MM.1S (cell line): ENCODE measurements around the gene CTNNA3.
A peak's percentile ranks its signal among the peaks of the same experiment; 100 is the strongest.

Experiments
- DNase-seq: peaks from one replicate; pipeline ENCODE4 v3.0.0-alpha.2; 2015
- H2AFZ ChIP-seq: fragments of 300-600 bp; sonication (generic); 2 replicates; pipeline ENCODE4 v1.6.0; 2016; ENCODE audit warnings: antibody characterized with exemption, low read length
- H3F3A ChIP-seq: fragments of 300-600 bp; sonication (generic); 2 replicates; pipeline ENCODE4 v1.6.1; 2016; ENCODE audit warnings: mild to moderate bottlenecking, antibody characterized with exemption, low read length, moderate library complexity, mixed read lengths; ENCODE audit not compliant: insufficient read depth
- H3K27ac ChIP-seq: fragments of 300-600 bp; sonication (generic); 2 replicates; pipeline ENCODE4 v1.5.1; 2016; ENCODE audit warnings: mild to moderate bottlenecking, low read length
- H3K27me3 ChIP-seq: fragments of 300-600 bp; sonication (generic); replicated peaks from 2 replicates; pipeline ENCODE4 v1.6.0; 2016; ENCODE audit warnings: low read length; ENCODE audit not compliant: insufficient read depth
- H3K36me3 ChIP-seq: fragments of 300-600 bp; sonication (generic); replicated peaks from 2 replicates; pipeline ENCODE4 v1.6.1; 2016; ENCODE audit warnings: mild to moderate bottlenecking, low read length, mixed read lengths; ENCODE audit not compliant: insufficient read depth
- H3K4me1 ChIP-seq: fragments of 300-600 bp; sonication (generic); 2 replicates; pipeline ENCODE4 v1.6.1; 2016; ENCODE audit warnings: low read length, mixed read lengths
- H3K4me2 ChIP-seq: fragments of 300-600 bp; sonication (generic); 2 replicates; pipeline ENCODE4 v1.6.0; 2016; ENCODE audit warnings: low read depth, low read length
- H3K4me3 ChIP-seq: fragments of 300-600 bp; sonication (generic); 2 replicates; pipeline ENCODE4 v1.5.1; 2016; ENCODE audit warnings: low read length, mixed read lengths
- H3K79me2 ChIP-seq: fragments of 300-600 bp; sonication (generic); 2 replicates; pipeline ENCODE4 v1.6.1; 2016; ENCODE audit warnings: mixed run types, low read length, mixed read lengths
- H3K9ac ChIP-seq: fragments of 300-600 bp; sonication (generic); 2 replicates; pipeline ENCODE4 v1.6.1; 2016; ENCODE audit warnings: low read length, mixed read lengths
- H3K9me2 ChIP-seq: fragments of 300-600 bp; sonication (generic); replicated peaks from 2 replicates; pipeline ENCODE4 v1.6.1; 2016; ENCODE audit warnings: mild to moderate bottlenecking, low read length, mixed read lengths; ENCODE audit not compliant: insufficient read depth
- H3K9me3 ChIP-seq: fragments of 300-600 bp; sonication (generic); replicated peaks from 2 replicates; pipeline ENCODE4 v1.6.1; 2016; ENCODE audit warnings: mild to moderate bottlenecking, low read length, mixed read lengths; ENCODE audit not compliant: insufficient read depth
- H4K20me1 ChIP-seq: fragments of 300-600 bp; sonication (generic); 2 replicates; pipeline ENCODE4 v1.6.1; 2016; ENCODE audit warnings: mild to moderate bottlenecking, low read length, moderate library complexity, mixed read lengths; ENCODE audit not compliant: insufficient read depth
- CTCF ChIP-seq: fragments of 300-600 bp; sonication (generic); IDR thresholded peaks from 2 replicates; pipeline ENCODE4 v1.5.1; 2016; ENCODE audit warnings: antibody characterized with exemption, low read length, mixed read lengths
- EZH2 ChIP-seq: fragments of 300-600 bp; sonication (generic); optimal IDR thresholded peaks from 2 replicates; pipeline ENCODE3; 2017; ENCODE audit warnings: low read depth, mild to moderate bottlenecking, antibody characterized with exemption, low read length, mixed read lengths
- EZH2phosphoT487 ChIP-seq: fragments of 300-600 bp; sonication (generic); IDR thresholded peaks from 2 replicates; pipeline ENCODE4 v1.6.1; 2018; ENCODE audit warnings: antibody characterized with exemption, low read length

CTNNA3 gene

DNA sequence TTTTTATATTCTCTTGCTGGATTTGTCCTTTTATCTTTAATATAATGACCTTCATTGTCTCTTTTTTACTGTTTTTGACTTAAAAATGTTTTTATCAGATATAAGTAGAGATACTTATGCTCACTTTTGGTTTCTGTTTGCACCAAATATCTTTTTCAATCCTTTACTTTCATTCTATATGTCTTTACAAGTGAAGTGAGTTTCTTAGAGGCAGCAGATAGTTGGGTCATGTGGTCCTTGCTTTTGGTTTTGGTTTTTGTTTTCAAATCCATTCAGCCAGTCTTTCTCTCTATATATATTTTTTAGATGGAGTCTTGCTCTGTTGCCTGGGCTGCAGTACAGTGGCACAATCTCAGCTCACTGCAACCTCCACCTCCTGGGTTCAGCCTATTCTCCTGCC, 1702.5 kb downstream of the CTNNA3 start:
- H3K36me3 ChIP-seq = no peaks in the 10 kb centered on the region
- no peaks in the 10 kb centered on the region for H3K4me1 ChIP-seq
- H3K4me2 ChIP-seq = peak overlapping the region; percentile 7; the same call in 1 of the 2 replicates
- no peaks in the 10 kb centered on the region for H4K20me1 ChIP-seq
- H3F3A ChIP-seq = no peaks in the 10 kb centered on the region
- H3K9ac ChIP-seq = no peak overlapping the region
- H3K27me3 ChIP-seq = no peaks in the 10 kb centered on the region
- H3K27ac ChIP-seq = no peak overlapping the region; the same call in 1 of the 2 replicates
- H3K79me2 ChIP-seq = no peaks in the 10 kb centered on the region
- DNase-seq = peak; percentile 77
- H2AFZ ChIP-seq = peak overlapping the region; percentile 59
- H3K4me3 ChIP-seq = peak overlapping the region; percentile 20; the same call in 1 of the 2 replicates
- TF ChIP-seq CTCF (no peak), EZH2 (no peak), EZH2phosphoT487 (no peak)
- no peaks in the 10 kb centered on the region for H3K9me2 ChIP-seq
- H3K9me3 ChIP-seq = no peaks in the 10 kb centered on the region

DNA sequence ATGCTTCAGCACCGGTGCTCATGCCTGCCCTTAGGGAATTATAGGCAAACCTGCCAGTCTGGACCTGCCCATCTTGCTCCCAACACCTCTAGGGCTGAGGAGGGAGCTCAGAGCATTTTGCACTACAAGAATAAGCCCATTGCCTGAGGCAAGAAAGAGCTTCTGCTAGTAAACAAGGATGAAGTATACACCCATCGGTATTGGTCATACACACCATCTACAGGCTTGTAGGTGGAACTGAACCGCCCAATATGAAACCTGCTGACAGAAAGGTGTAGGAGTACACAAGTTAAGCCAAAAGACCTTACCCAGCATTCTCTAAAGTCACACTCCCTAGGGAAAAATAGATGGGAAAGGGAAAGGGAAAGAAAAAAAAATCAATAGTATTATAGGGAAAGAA, 1727.1 kb downstream of the CTNNA3 start:
- Histone ChIP-seq H3K4me2 (no peak overlapping the region), H3K9me2 (no peaks in the 10 kb centered on the region), H3K36me3 (no peaks in the 10 kb centered on the region), H4K20me1 (no peaks in the 10 kb centered on the region), H3F3A (no peaks in the 10 kb centered on the region), H3K9ac (no peak overlapping the region), H3K27me3 (no peaks in the 10 kb centered on the region), H3K4me1 (no peaks in the 10 kb centered on the region), H3K27ac (no peak overlapping the region), H3K79me2 (no peaks in the 10 kb centered on the region), H3K4me3 (no peak overlapping the region), H3K9me3 (no peaks in the 10 kb centered on the region), H2AFZ (peak overlapping the region; percentile 33; the same call in 1 of the 2 replicates)
- peak; percentile 24 for DNase-seq
- TF ChIP-seq EZH2 (no peak), EZH2phosphoT487 (no peak), CTCF (peak; percentile 34)

GRCh38 chr10:65968437-65968836, 1727.6 kb downstream of the CTNNA3 start:
- peak overlapping the region; percentile 33; the same call in 1 of the 2 replicates for H2AFZ ChIP-seq
- no peaks in the 10 kb centered on the region for H3K79me2 ChIP-seq

More at GRCh38 chr10:65968437-65968836, 1727.6 kb downstream of the CTNNA3 start:
- TF ChIP-seq CTCF (no peak), EZH2phosphoT487 (no peak), EZH2 (no peak)
- Histone ChIP-seq H4K20me1 (no peaks in the 10 kb centered on the region), H3K36me3 (no peaks in the 10 kb centered on the region), H3K4me3 (no peak overlapping the region), H3F3A (no peaks in the 10 kb centered on the region), H3K4me2 (no peak overlapping the region), H3K4me1 (no peaks in the 10 kb centered on the region), H3K9ac (no peak overlapping the region), H3K27me3 (no peaks in the 10 kb centered on the region), H3K9me3 (no peaks in the 10 kb centered on the region), H3K9me2 (no peaks in the 10 kb centered on the region), H3K27ac (no peak overlapping the region)
- DNase-seq = no peak
